ENCODE data around the gene ZNF584.
"Not testable (repeated sequence)": the region's sequence is repeated elsewhere in the genome, so short reads cannot be mapped to it uniquely, and the experiment has no call there.

DNA sequence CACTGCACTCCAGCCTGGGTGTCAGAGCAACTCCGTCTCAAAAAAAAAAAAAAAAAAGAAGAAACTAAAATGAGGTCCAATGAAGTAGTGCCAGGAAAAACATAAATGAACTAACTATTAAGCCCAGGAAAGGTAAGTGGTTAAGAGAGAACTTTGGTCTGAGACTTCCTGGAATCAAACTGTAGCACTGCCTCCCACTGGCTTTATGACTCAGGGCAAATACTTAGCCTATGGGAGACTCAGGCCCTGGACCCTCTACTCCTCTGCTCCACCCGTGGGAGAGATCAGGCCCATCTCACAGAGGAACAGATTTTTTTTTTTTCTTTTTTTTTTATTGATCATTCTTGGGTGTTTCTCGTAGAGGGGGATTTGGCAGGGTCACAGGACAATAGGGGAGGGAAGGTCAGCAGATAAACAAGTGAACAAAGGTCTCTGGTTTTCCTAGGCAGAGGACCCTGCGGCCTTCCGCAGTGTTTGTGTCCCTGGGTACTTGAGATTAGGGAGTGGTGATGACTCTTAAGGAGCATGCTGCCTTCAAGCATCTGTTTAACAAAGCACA, 4.5 kb upstream of the ZNF584 start:
- not testable (repeated sequence) for TF ChIP-seq POLR2AphosphoS5 (IDR thresholded peaks at IDR 0.05; ENCODE audit: insufficient read depth in 1 of 2, low read depth in 1 of 2); POLR2A (IDR thresholded peaks at IDR 0.05)
- TF ChIP-seq, protein P1, sequence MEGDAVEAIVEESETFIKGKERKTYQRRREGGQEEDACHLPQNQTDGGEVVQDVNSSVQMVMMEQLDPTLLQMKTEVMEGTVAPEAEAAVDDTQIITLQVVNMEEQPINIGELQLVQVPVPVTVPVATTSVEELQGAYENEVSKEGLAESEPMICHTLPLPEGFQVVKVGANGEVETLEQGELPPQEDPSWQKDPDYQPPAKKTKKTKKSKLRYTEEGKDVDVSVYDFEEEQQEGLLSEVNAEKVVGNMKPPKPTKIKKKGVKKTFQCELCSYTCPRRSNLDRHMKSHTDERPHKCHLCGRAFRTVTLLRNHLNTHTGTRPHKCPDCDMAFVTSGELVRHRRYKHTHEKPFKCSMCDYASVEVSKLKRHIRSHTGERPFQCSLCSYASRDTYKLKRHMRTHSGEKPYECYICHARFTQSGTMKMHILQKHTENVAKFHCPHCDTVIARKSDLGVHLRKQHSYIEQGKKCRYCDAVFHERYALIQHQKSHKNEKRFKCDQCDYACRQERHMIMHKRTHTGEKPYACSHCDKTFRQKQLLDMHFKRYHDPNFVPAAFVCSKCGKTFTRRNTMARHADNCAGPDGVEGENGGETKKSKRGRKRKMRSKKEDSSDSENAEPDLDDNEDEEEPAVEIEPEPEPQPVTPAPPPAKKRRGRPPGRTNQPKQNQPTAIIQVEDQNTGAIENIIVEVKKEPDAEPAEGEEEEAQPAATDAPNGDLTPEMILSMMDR (IDR thresholded peaks at IDR 0.05): not testable (repeated sequence)

All from vagina (tissue), 2 donors.